Endothelial cell of umbilical vein (primary cell): ENCODE measurements around the gene PXN.

Source experiments
- EZH2 ChIP-seq: IDR thresholded peaks from 2 replicates; pipeline ENCODE4 v1.6.1; 2012; ENCODE audit warnings: borderline replicate concordance, low read depth, mild to moderate bottlenecking, moderate library complexity, low read length, inconsistent platforms; ENCODE audit not compliant: severe bottlenecking
- FOS ChIP-seq: IDR thresholded peaks from 2 replicates; pipeline ENCODE4 v1.6.1; 2011; ENCODE audit warnings: mild to moderate bottlenecking, low read length, moderate library complexity, borderline replicate concordance; ENCODE audit not compliant: insufficient read depth
- MYC ChIP-seq: IDR thresholded peaks from one replicate; pipeline ENCODE4 v1.6.1; 2011; ENCODE audit warnings: mild to moderate bottlenecking, low read depth, low read length
- TF ChIP-seq, protein P1 (sequence below), 2 donors: IDR thresholded peaks; 1 replicate in 1 of 2; 2 replicates in 1 of 2; pipeline ENCODE4 v1.5.1; 2011; ENCODE audit warnings: low read length in 2 of 2, mild to moderate bottlenecking in 2 of 2, moderate library complexity in 2 of 2, control low read depth in 1 of 2, inconsistent platforms in 1 of 2, low read depth in 1 of 2; ENCODE audit not compliant: insufficient read depth in 1 of 2; ENCODE audit errors: extremely low read depth in 1 of 2

DNA sequence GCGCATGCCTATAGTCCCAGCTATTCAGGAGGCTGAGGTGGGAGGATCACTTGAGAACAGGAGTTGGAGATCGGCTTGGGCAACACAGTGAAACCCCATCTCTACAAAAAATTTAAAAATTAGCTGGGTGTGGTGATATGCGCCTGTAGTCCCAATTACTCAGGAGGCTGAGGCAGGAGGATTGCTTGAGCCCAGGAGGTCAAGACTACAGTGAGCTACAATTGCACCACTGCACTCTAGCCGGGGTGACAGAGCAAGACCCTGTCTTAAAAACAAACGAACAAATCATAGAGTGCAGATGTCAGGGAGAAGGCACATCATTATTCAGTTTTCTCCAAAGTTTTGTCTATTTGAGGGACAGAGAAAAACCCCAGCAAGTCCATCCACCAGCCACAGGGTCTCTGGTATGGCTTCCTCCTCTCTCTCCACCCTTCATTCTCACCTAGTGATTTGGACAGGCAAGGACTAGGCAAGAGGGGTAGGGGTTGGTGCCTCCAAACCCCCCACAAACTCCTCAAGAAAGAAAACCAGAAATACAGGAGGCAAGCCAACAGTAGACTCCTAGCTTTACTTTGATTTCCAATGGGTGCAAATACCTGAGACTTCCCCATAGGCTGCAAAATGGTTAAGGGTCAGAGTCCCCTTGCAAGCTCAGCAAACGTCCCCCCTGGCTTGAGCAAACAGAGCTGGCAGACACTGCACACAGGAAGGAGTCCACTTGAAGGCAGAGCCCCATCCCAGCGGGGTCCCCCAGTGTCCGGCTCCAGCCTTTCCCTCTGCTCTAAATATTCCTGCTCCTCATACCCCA is 38.1 kb downstream of the PXN start:
- TF ChIP-seq, protein P1, sequence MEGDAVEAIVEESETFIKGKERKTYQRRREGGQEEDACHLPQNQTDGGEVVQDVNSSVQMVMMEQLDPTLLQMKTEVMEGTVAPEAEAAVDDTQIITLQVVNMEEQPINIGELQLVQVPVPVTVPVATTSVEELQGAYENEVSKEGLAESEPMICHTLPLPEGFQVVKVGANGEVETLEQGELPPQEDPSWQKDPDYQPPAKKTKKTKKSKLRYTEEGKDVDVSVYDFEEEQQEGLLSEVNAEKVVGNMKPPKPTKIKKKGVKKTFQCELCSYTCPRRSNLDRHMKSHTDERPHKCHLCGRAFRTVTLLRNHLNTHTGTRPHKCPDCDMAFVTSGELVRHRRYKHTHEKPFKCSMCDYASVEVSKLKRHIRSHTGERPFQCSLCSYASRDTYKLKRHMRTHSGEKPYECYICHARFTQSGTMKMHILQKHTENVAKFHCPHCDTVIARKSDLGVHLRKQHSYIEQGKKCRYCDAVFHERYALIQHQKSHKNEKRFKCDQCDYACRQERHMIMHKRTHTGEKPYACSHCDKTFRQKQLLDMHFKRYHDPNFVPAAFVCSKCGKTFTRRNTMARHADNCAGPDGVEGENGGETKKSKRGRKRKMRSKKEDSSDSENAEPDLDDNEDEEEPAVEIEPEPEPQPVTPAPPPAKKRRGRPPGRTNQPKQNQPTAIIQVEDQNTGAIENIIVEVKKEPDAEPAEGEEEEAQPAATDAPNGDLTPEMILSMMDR (IDR thresholded peaks at IDR 0.05; ENCODE audit: extremely low read depth in 1 of 2, insufficient read depth in 1 of 2, low read depth in 1 of 2, low read length in 2 of 2), result no peak
- TF ChIP-seq FOS, result no peak
- TF ChIP-seq EZH2, result no peak
- no peak for TF ChIP-seq MYC
